Lung (tissue), 12 donors: Measurements from ENCODE around the gene DAB1. TPM values are rescaled to one million over a fixed set of nuclear protein-coding genes. Genes with fewer than 3 reads are reported as not detected.

ENCODE experiments used
- ATAC-seq: fragments of 200-7000 bp; cut with Tn5 transposase; one replicate; pipeline ENCODE4 v1.9.1; 2020; ENCODE audit warnings: moderate number of reproducible peaks; ENCODE audit not compliant: insufficient read depth, low FRiP score
- DNase-seq, 3 donors: peaks; one replicate each; pipeline ENCODE4 v3.0.0-alpha.2; 2013 to 2017
- H3K27ac ChIP-seq, 2 donors: one replicate each; pipeline ENCODE4 v1.5.1; 2013; ENCODE audit warnings: mild to moderate bottlenecking in 2 of 2, moderate library complexity in 2 of 2, control low read depth in 1 of 2, inconsistent platforms in 1 of 2, low read depth in 1 of 2, low read length in 1 of 2
- H3K27me3 ChIP-seq, 3 donors: one replicate each; pipeline ENCODE4 v1.5.1; 2013; ENCODE audit warnings: low read length in 2 of 3; ENCODE audit not compliant: control insufficient read depth in 3 of 3, insufficient read depth in 3 of 3
- H3K36me3 ChIP-seq, 4 donors: one replicate each; pipeline ENCODE4 v1.5.1; 2013; ENCODE audit warnings: low read length in 4 of 4, mild to moderate bottlenecking in 1 of 4, moderate library complexity in 1 of 4; ENCODE audit not compliant: control insufficient read depth in 4 of 4, insufficient read depth in 4 of 4
- H3K4me1 ChIP-seq, 5 donors: one replicate each; pipeline ENCODE4 v1.5.1; 2013; ENCODE audit warnings: low read length in 5 of 5, mild to moderate bottlenecking in 2 of 5, moderate library complexity in 1 of 5; ENCODE audit not compliant: control insufficient read depth in 5 of 5, insufficient read depth in 5 of 5
- H3K4me3 ChIP-seq: one replicate; pipeline ENCODE4 v1.5.1; 2013; ENCODE audit warnings: mild to moderate bottlenecking, control low read depth, moderate library complexity
- H3K9ac ChIP-seq, 2 donors: one replicate each; pipeline ENCODE4 v1.5.1; 2013; ENCODE audit warnings: low read length in 2 of 2, control low read depth in 1 of 2; ENCODE audit not compliant: insufficient read depth in 1 of 2
- H3K9me3 ChIP-seq, 4 donors: one replicate each; pipeline ENCODE4 v1.5.1; 2013; ENCODE audit warnings: low read length in 3 of 4, mild to moderate bottlenecking in 1 of 4, moderate library complexity in 1 of 4; ENCODE audit not compliant: control insufficient read depth in 4 of 4, insufficient read depth in 3 of 4
- CTCF ChIP-seq: IDR thresholded peaks from 2 replicates; pipeline ENCODE4 v1.5.1; 2012; ENCODE audit warnings: mild to moderate bottlenecking; ENCODE audit errors: control extremely low read depth, extremely low read depth
- WGBS, 2 donors: extraction: QIAGEN DNeasy Blood & Tissue Kit; methylation state at CpG; one replicate each; pipeline ENCODE4 v1.1.7; 2013; 5-methylcytosine and 5-hydroxymethylcytosine counted together
- polyA plus RNA-seq, 2 donors: library from polyadenylated mRNA; stranded (reverse); fragments of 200-250 nt; gene quantifications; one replicate each; pipeline ENCODE4 v1.2.1, GENCODE V29; 2013
- total RNA-seq, 2 donors: library from RNA; depleted of rRNA in 1 of 2; stranded (reverse); fragments of >200 nt in 1 of 2; gene quantifications; one replicate each; pipeline ENCODE4 v1.2.1, GENCODE V29; 2014 to 2021
- donor health status: control.
- donor health status: control.
- donor health status: Bipolar disorder and iron deficiency.
- donor health status: healthy.
- donor health status: DM: yes; HTN: yes; CAD: no.

DAB1 gene
- total and polyA plus RNA-seq, 4 donors = 0.06 to 0.77 (median 0.10) TPM

- Histone ChIP-seq H3K4me3 (no peak overlapping the region), H3K36me3 (no peaks in the 10 kb centered on the region), H3K4me1 (peaks cover 0 to 13% (median 0%) of the 10 kb centered on the region in 5 donors), H3K9me3 (peaks cover 0 to 3% (median 0%) of the 10 kb centered on the region in 4 donors), H3K27ac (no peak overlapping the region), H3K27me3 (peaks cover 11 to 55% (median 21%) of the 10 kb centered on the region in 3 donors), H3K9ac (no peak overlapping the region)
- 78 to 81% methylated on average over 4 of the region's 4 CpGs for WGBS, 2 donors
- ATAC-seq = no peak
- DNase-seq = no peak
- TF ChIP-seq CTCF = no peak
These were observed 4.9 kb downstream of the DAB1 start for GRCh38 chr1:57418971-57419370.

GRCh38 chr1:57411262-57411661 is 12.6 kb downstream of the DAB1 start:
- TF ChIP-seq CTCF = no peak
- WGBS, 2 donors = 88 to 98% methylated on average over 3 of the region's 3 CpGs
- DNase-seq (no peak), ATAC-seq (no peak)
- H3K36me3 ChIP-seq = no peaks in the 10 kb centered on the region
- H3K9me3 ChIP-seq = peaks cover 0 to 6% (median 0%) of the 10 kb centered on the region in 4 donors
- H3K27me3 ChIP-seq = no peaks in the 10 kb centered on the region
- H3K27ac ChIP-seq = no peak overlapping the region
- H3K4me1 ChIP-seq = peaks cover 0 to 8% (median 0%) of the 10 kb centered on the region in 5 donors
- H3K9ac ChIP-seq = no peak overlapping the region
- H3K4me3 ChIP-seq = no peak overlapping the region

- Histone ChIP-seq H3K9me3 (peaks cover 0 to 6% (median 0%) of the 10 kb centered on the region in 4 donors), H3K27ac (no peak overlapping the region), H3K36me3 (no peaks in the 10 kb centered on the region), H3K4me1 (peaks cover 0 to 8% (median 0%) of the 10 kb centered on the region in 5 donors), H3K27me3 (no peaks in the 10 kb centered on the region), H3K4me3 (no peak overlapping the region), H3K9ac (no peak overlapping the region)
- DNase-seq (no peak), ATAC-seq (no peak)
- WGBS, 2 donors = 66% methylated on average over 4 of the region's 4 CpGs
- TF ChIP-seq CTCF = no peak
These were observed 13.4 kb downstream of the DAB1 start for GRCh38 chr1:57410508-57410907.

- peaks cover 0 to 8% (median 0%) of the 10 kb centered on the region in 5 donors for H3K4me1 ChIP-seq
- no peaks in the 10 kb centered on the region for H3K36me3 ChIP-seq
- H3K9ac ChIP-seq = no peak overlapping the region
- DNase-seq = peak in 2 of 3 donors; percentile 29 to 53
- no peak overlapping the region for H3K4me3 ChIP-seq
- WGBS, 2 donors = 43 to 56% methylated on average over 4 of the region's 4 CpGs
- peaks cover 0 to 2% (median 0%) of the 10 kb centered on the region in 4 donors for H3K9me3 ChIP-seq
- TF ChIP-seq CTCF = no peak
- no peak for ATAC-seq
- no peak overlapping the region for H3K27ac ChIP-seq
- H3K27me3 ChIP-seq = no peaks in the 10 kb centered on the region
These were observed 15.9 kb downstream of the DAB1 start for GRCh38 chr1:57407928-57408327.
